ENCODE results near the gene DDX39B. TPM values are rescaled to one million over a fixed set of nuclear protein-coding genes. Genes with fewer than 3 reads are reported as not detected.

The DDX39B gene
- polyA plus RNA-seq, 3 donors: 64.1 to 1,059 (median 67.8) TPM

DNA sequence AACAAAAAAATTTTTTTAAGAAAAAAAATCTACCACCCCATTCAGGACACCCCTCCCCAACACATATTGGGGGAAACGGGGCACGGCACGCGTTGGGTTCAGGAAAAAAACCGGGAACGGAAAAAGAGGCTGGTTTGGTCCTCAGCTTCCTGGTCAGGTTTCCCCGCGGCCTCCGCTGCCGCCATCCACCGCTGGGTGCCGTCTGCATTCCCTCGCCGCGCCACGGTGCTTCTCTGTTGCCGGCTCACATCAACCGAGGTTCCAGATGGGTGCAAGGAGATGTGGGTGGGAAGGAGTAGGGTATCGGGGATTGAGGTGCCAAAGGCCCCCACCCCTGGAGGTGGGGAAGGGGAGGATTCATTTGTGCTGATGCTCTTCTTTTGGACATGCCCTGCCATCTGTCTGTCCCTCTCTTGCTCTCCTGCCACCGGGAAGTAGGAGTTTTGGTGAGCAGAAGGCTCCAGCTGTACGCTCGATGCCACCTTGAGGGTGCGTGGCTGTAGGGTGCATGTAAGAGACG, 7.2 kb downstream of the DDX39B start:
- Histone ChIP-seq H3K36me3 (replicated peaks in 1 of 2; ENCODE audit: control insufficient read depth in 1 of 2, insufficient read depth in 2 of 2, low read length in 2 of 2) (peaks cover 98 to 100% of the 10 kb centered on the region in 2 donors), H3K27me3 (ENCODE audit: control insufficient read depth in 2 of 2, insufficient read depth in 2 of 2, low read length in 2 of 2) (no peaks in the 10 kb centered on the region), H4K20me1 (ENCODE audit: insufficient read depth, low read length) (peaks cover 100% of the 10 kb centered on the region), H3K4me2 (replicated peaks; ENCODE audit: extremely low read depth, low read length, poor library complexity, severe bottlenecking) (no peak overlapping the region), H3K4me1 (ENCODE audit: control insufficient read depth in 1 of 2, insufficient read depth in 2 of 2, low read length in 2 of 2) (peaks cover 10 to 11% of the 10 kb centered on the region in 2 donors), H3K9ac (ENCODE audit: insufficient read depth, low read length, poor library complexity, severe bottlenecking) (no peak overlapping the region), H3K79me2 (ENCODE audit: insufficient read depth, low read length) (peaks cover 76% of the 10 kb centered on the region), H3K9me3 (replicated peaks in 1 of 2; ENCODE audit: control insufficient read depth in 1 of 2, insufficient read depth in 1 of 2, low read length in 2 of 2) (no peaks in the 10 kb centered on the region), H3K27ac (ENCODE audit: low read depth in 1 of 2, low read length in 2 of 2) (no peak overlapping the region), H2AFZ (ENCODE audit: insufficient read depth, low read depth, low read length, poor library complexity, severe bottlenecking) (no peak overlapping the region), H3K4me3 (replicated peaks in 1 of 3; ENCODE audit: low read depth in 2 of 3, low read length in 3 of 3) (no peak overlapping the region)
- 93% methylated on average over 22 of the region's 24 CpGs for WGBS (ENCODE audit: insufficient coverage)
- Mint-ChIP-seq H3K4me1 (peaks cover 14% of the 10 kb centered on the region), H3K27me3 (ENCODE audit: low read depth in 3 of 3) (no peaks in the 10 kb centered on the region), H3K9me3 (no peaks in the 10 kb centered on the region), H3K27ac (peak overlapping the region in 1 of 7 donors; percentile 56), H3K4me3 (no peak overlapping the region), H3K36me3 (peaks cover 89 to 99% of the 10 kb centered on the region in 2 donors)
- DNase-seq: no peak
- intact Hi-C loops (cut with micrococcal nuclease): no loop called here
- TF ChIP-seq, protein P1, sequence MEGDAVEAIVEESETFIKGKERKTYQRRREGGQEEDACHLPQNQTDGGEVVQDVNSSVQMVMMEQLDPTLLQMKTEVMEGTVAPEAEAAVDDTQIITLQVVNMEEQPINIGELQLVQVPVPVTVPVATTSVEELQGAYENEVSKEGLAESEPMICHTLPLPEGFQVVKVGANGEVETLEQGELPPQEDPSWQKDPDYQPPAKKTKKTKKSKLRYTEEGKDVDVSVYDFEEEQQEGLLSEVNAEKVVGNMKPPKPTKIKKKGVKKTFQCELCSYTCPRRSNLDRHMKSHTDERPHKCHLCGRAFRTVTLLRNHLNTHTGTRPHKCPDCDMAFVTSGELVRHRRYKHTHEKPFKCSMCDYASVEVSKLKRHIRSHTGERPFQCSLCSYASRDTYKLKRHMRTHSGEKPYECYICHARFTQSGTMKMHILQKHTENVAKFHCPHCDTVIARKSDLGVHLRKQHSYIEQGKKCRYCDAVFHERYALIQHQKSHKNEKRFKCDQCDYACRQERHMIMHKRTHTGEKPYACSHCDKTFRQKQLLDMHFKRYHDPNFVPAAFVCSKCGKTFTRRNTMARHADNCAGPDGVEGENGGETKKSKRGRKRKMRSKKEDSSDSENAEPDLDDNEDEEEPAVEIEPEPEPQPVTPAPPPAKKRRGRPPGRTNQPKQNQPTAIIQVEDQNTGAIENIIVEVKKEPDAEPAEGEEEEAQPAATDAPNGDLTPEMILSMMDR (IDR thresholded peaks at IDR 0.05): no peak

DNA sequence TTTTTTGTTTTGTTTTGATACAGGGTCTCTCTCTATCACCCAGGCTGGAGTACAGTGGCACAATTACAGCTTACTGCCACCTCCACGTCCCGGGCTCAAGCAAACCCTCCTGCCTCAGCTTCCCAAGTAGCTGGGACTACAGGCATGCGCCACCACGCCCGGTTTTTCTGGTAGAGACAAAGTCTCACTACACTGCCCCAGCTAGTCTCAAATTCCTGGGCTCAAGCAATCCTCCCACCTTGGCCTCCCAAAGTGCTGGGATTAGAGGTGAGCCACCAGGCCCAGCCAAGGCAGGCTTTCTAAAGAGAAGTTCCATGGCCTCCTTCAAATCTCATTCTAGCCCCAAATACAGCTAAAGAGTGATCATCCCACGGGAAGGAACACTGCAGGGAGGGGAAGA, 7.8 kb downstream of the DDX39B start:
- Histone ChIP-seq H3K9me3 (replicated peaks in 1 of 2; ENCODE audit: control insufficient read depth in 1 of 2, insufficient read depth in 1 of 2, low read length in 2 of 2) (no peaks in the 10 kb centered on the region), H4K20me1 (ENCODE audit: insufficient read depth, low read length) (peaks cover 100% of the 10 kb centered on the region), H3K36me3 (replicated peaks in 1 of 2; ENCODE audit: control insufficient read depth in 1 of 2, insufficient read depth in 2 of 2, low read length in 2 of 2) (peaks cover 95 to 98% of the 10 kb centered on the region in 2 donors), H2AFZ (ENCODE audit: insufficient read depth, low read depth, low read length, poor library complexity, severe bottlenecking) (no peak overlapping the region), H3K79me2 (ENCODE audit: insufficient read depth, low read length) (peaks cover 71% of the 10 kb centered on the region), H3K4me1 (ENCODE audit: control insufficient read depth in 1 of 2, insufficient read depth in 2 of 2, low read length in 2 of 2) (peaks cover 5 to 6% of the 10 kb centered on the region in 2 donors), H3K27me3 (ENCODE audit: control insufficient read depth in 2 of 2, insufficient read depth in 2 of 2, low read length in 2 of 2) (no peaks in the 10 kb centered on the region), H3K9ac (ENCODE audit: insufficient read depth, low read length, poor library complexity, severe bottlenecking) (no peak overlapping the region), H3K27ac (ENCODE audit: low read depth in 1 of 2, low read length in 2 of 2) (no peak overlapping the region), H3K4me2 (replicated peaks; ENCODE audit: extremely low read depth, low read length, poor library complexity, severe bottlenecking) (no peak overlapping the region), H3K4me3 (replicated peaks in 1 of 3; ENCODE audit: low read depth in 2 of 3, low read length in 3 of 3) (no peak overlapping the region)
- 80% methylated on average over 4 of the region's 6 CpGs for WGBS (ENCODE audit: insufficient coverage)
- intact Hi-C loops (cut with micrococcal nuclease): no loop called here
- H3K27me3 Mint-ChIP-seq (ENCODE audit: low read depth in 3 of 3): no peaks in the 10 kb centered on the region
- H3K36me3 Mint-ChIP-seq: peaks cover 85 to 97% of the 10 kb centered on the region in 2 donors
- peak overlapping the region in 2 of 7 donors; percentile 50 to 57 for H3K27ac Mint-ChIP-seq
- H3K4me1 Mint-ChIP-seq: peaks cover 8% of the 10 kb centered on the region
- no peak overlapping the region for H3K4me3 Mint-ChIP-seq
- H3K9me3 Mint-ChIP-seq: no peaks in the 10 kb centered on the region
- TF ChIP-seq, protein P1 (IDR thresholded peaks at IDR 0.05): no peak
- no peak for DNase-seq

Data from CD14-positive monocyte (primary cell).